Loucy (cell line): Measurements from ENCODE around the gene EPB41L2.

Source experiments
- CTCF ChIP-seq: fragments of 200-600 bp; sonication (generic); conservative IDR thresholded peaks from 2 replicates; pipeline ENCODE4 v1.5.1; 2014; ENCODE audit warnings: mild to moderate bottlenecking, antibody characterized with exemption, low read length
- EZH2phosphoT487 ChIP-seq: fragments of 200-600 bp; IDR thresholded peaks from 2 replicates; pipeline ENCODE4 v1.6.1; 2018; ENCODE audit warnings: antibody characterized with exemption, mild to moderate bottlenecking, moderate library complexity, borderline replicate concordance

- no peak for TF ChIP-seq CTCF
- no peak for TF ChIP-seq EZH2phosphoT487
Observed at GRCh38 chr6:130853555-130854183, 209.4 kb downstream of the EPB41L2 start.
